T47D (cell line): ENCODE data around the gene RPS15.

Source experiments
- DNase-seq, 2 experiments: peaks; one replicate each; pipeline versions ENCODE4 v3.0.0 to v3.0.0-alpha.2; 2011 to 2012; ENCODE audit warnings: low read depth in 1 of 2, low spot score in 1 of 2
- JUND ChIP-seq: IDR thresholded peaks from 2 replicates; pipeline ENCODE4 v1.6.1; 2012; ENCODE audit warnings: low read depth
- in situ Hi-C: cut with HindIII; loops from 2 replicates; pipeline ENCODE4 v1.10.0; 2016; ENCODE audit warnings: low sequenced_read_pairs, low pct_unique_long_range_greater_than_20kb

RPS15 gene

GRCh38 chr19:1438035-1438932 lies at the start of gene RPS15:
Gene RPS15, plus strand, starts transcription at chr19:1438396. Its CDS starts 30 bp downstream, at chr19:1438426.
- TF ChIP-seq JUND, result no peak
- in situ Hi-C loops, result no loop called here
- peak; percentile 86 to 93 for DNase-seq

- TF ChIP-seq JUND, result no peak
- DNase-seq, result no peak
- in situ Hi-C loops, result no loop called here
These were observed 49.6 kb upstream of the RPS15 start for GRCh38 chr19:1388637-1389026.

GRCh38 chr19:1389033-1389940 lies 48.9 kb upstream of the RPS15 start:
- in situ Hi-C loops, result no loop called here
- DNase-seq, result no peak
- no peak for TF ChIP-seq JUND

GRCh38 chr19:1390890-1391423 lies 47.2 kb upstream of the RPS15 start:
- no peak for DNase-seq
- in situ Hi-C loops, result no loop called here
- no peak for TF ChIP-seq JUND

- in situ Hi-C loops, result no loop called here
- no peak for TF ChIP-seq JUND
These were observed 45.8 kb upstream of the RPS15 start for GRCh38 chr19:1392407-1392806.

GRCh38 chr19:1392939-1393530 lies 45.2 kb upstream of the RPS15 start:
- in situ Hi-C loops, result no loop called here
- no peak for DNase-seq
- no peak for TF ChIP-seq JUND

More at GRCh38 chr19:1392407-1392806, 45.8 kb upstream of the RPS15 start:
- no peak for DNase-seq

GRCh38 chr19:1393841-1394240 lies 44.4 kb upstream of the RPS15 start:
- TF ChIP-seq JUND, result no peak
- DNase-seq, result no peak
- in situ Hi-C loops, result no loop called here

- DNase-seq, result no peak
- in situ Hi-C loops, result no loop called here
- no peak for TF ChIP-seq JUND
These were observed 43.7 kb upstream of the RPS15 start for GRCh38 chr19:1394252-1395193.

- in situ Hi-C loops, result no loop called here
- peak in 1 of 2 experiments; percentile 45 for DNase-seq
- no peak for TF ChIP-seq JUND
These were observed 42.8 kb upstream of the RPS15 start for GRCh38 chr19:1395194-1396018.

GRCh38 chr19:1396019-1396767 lies 42.0 kb upstream of the RPS15 start:
- in situ Hi-C loops, result no loop called here
- DNase-seq, result no peak
- TF ChIP-seq JUND, result no peak
